GM18502 (cell line): Measurements from ENCODE around the gene ZNF438.
"Not testable (repeated sequence)": the region's sequence is repeated elsewhere in the genome, so short reads cannot be mapped to it uniquely, and the experiment has no call there.

Source experiments
- ATAC-seq: cut with Tn5 transposase; IDR thresholded peaks from one replicate; pipeline ENCODE4 v1.9.1; 2021; ENCODE audit warnings: mild to moderate bottlenecking; ENCODE audit not compliant: unreplicated experiment, poor library complexity

ZNF438 gene

DNA sequence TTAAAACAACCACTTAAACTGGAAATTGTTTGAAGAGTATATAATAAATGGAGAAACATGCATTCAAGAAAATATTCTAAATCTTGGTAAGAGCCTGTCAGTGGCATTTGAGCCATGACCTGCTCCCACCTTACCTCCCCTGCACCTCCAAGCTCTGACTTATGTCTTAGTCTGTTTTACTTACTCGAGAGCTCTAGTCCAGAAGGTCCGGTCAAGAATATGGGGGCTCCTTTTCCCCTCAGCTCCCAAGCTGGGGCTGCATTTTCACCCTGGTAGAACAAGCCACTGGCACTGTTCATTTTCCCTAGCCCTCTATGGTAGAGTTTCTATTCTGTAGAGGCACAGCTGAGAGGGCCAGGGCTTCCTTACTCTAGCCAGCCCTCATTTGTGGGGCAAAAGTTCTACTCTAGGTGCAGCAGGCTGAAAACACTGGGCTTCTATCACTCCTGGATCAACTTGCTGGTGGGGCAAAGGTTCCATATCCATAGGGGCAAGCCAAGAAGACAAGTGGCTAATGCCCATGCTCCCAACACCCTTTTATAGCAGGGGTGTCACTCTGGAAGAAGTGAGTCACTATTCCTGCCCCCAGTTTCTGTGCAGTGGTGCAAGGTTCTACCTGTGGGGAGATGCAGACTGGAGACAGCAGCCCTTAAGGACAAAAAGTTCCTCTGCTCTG lies 40.6 kb downstream of the ZNF438 start:
- no peak for ATAC-seq

DNA sequence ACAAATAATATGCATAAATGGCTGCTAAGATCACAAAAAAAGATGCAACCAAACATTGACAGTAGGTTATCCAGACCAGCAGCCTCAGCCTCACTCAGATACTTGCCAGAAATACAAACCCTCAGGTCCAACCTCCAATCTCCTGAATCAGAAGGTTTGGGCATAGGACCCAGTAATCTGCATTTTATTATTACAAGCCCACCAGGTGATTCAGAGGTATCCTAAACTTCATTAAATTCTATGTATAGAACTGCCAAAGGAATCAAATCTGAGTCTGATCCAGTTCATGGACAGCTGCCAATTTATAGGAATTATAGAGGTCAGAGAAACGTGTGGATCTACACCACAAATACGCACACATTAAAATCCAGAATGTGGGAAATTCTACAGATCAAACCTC lies 41.3 kb downstream of the ZNF438 start:
- no peak for ATAC-seq

DNA sequence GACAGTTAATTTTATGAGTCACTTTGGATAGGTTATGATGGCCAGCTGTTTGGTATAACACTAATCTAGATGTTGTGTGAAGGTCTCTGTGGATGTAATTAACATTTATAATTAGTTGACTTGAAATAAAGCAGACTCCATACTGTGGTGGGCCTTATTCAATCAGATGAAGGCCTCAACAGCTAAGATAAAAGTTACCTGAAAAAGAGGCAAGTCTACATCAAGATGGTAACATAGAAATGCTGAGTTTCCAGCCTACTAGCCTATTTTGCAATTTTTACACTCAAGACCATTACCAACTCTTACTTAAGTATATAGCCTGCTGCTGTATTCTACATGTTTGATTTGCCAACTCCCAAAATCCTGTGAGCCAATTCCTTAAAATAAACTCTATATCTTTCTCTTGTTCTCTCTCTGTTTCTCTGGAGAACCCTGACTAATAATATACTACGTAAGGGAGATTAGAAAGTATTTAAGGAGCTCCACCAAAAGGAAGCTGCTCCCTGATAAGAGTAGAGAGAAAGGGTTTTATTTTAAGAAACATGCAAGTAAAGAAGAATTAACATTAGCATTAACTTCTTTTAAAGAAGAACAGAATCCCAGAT lies 42.7 kb downstream of the ZNF438 start:
- ATAC-seq = no peak

DNA sequence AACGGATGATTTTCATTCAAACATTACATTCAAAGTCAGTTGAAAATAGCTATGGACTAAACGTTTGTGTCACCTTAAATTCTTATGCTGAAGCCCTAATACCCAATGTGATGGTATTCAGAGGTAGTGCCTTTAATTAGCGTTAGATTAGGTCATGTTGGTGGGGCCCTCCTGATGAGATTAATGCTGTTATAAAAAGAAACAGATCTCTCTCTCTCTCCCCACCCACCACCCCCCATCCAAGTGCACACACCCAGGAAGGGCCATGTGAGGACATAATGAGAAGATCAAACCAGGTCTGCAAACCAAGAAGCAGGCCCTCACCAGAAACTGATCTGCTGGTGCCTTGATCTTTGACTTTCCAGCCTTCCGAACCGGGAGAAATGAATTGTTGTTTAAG lies 44.2 kb downstream of the ZNF438 start:
- no peak for ATAC-seq

DNA sequence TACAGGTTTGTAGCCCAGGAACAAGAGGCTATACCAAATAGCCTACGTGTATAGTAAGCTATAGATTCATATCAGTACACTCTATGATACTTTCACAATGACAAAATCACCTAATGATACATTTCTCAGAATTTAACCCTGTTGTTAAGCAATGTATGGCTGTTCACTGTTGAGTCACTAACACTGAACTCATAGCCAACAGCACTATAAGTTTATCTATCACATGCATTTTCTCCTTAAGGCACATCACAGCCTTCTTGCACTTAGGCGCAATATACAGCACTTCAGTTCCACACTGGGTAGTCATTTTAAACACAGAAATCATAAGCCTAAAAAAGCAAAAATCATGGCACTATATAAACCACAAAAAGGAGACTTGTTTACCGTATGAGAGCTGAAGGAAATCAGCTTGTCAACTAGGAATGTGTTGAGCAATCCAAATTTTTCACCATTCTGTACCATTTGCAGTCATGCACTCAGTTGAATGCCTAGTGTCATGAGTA lies 45.6 kb downstream of the ZNF438 start:
- no peak for ATAC-seq

DNA sequence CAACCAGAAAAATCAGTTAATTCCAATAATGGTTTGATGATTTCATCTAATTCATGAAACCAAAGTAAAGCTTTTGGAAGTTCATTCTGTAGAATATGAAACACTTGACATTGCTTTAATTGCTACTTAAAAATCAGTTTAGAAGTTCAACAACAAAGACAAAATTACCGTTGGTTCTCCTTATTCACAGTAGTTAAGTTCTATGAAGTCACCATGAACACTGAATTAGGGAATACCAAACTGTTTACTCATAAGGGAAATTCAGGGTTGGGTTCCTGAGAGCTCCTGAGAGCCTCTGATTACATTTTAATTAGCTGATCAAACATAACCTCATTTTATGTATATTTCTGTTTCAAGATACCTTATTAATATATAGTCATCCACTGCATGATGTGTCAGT lies 46.2 kb downstream of the ZNF438 start:
- no peak for ATAC-seq

DNA sequence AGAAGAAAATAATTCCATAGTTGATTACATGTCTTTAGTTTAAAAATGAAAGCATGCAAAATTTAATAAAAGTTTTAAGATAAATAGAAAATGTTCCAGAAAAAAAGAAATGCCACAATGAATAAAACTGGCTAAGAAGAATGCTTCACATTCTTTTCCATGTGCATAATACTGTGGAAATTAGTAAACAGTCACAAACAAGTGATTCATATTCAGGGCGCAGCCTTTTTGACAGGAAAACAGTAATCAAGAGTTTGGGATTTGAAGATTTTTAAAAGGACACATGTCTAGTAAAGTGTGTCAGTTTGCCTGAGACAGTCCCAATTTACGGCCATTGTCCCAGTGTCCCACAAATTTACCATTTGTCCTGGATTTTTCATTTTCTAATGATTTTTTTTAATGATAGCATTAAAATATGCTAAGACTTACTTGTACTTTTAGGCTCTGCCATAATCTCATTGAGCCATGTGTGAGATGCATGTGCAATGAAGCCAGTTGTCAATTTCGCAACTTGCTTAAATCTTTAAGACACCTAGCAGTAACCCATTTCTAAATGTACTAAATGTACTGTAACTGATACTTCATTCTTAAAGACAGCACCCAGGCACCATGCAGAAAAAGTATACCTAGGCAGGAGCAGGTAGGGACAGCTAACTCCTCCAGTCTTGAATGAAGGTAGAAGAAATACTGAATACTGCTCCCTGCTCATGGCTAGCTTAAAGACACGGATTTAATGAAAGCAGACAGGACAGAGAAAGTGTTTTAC lies 46.9 kb downstream of the ZNF438 start:
- no peak for ATAC-seq

DNA sequence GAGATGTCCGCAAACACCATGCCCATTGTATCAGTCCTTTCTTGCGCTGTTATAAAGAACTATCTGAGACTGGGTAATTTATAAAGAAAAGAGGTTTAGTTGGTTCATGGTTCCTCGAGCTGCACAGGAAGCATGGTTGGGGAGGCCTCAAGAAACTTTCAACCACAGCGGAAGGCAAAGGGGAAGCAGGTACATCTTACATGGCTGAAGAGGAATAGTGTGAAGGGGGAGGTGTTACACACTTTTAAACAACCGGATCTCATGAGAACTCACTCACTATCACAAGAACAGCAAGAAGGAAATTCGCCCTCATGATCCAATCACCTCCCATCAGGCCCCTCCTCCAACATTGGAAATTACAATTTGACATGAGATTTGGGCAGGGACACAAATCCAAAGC lies 48.5 kb downstream of the ZNF438 start:
- not testable (repeated sequence) for ATAC-seq

DNA sequence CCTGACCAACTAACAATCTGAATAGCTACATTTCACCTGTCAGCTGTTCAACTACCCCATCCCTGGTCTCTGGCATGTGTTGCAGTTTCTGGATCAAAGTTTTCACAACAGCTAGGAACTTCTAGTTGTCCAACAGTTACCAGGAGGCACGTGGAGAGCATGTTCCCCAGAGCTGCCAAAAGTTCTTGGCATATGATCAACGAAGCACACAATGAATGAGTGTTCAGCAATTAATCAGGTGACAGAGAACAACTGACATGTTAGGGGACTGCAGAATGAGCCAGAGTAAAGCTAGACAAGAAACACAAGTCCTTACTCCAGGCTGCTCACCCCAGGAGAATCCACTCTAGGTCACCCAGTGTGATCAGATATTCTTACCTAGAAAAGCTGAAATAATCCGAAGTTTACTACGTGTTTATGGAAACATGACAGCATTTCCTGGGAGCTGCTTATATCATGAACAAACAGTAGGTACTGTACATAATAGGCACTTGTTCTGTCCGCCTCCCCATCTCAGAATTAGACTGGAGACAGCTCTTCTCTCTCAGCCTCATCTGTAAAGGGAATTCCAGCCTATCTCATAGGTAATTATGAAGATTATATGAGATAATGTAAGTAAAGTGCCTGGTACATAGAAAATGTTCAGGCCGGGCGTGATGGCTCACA lies 50.6 kb downstream of the ZNF438 start:
- no peak for ATAC-seq

DNA sequence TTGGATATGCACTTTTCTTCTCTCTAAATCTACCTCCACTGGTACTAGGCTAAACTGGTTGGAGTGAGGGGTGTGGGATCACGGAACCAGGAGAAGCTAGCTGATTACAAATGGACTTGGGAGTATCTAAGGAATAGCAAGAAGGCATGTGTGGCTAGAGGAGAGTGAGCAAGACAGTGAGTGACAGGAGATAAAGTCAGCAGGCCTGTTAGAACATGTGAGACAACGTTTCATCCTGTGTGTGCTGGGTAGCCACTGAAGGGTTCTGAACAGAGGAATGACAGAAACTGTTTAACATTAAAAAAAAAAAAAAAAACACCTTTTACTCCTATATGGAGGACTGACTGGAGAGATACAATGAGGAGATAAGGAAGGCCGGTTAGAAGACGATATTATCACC lies 51.7 kb downstream of the ZNF438 start:
- no peak for ATAC-seq

DNA sequence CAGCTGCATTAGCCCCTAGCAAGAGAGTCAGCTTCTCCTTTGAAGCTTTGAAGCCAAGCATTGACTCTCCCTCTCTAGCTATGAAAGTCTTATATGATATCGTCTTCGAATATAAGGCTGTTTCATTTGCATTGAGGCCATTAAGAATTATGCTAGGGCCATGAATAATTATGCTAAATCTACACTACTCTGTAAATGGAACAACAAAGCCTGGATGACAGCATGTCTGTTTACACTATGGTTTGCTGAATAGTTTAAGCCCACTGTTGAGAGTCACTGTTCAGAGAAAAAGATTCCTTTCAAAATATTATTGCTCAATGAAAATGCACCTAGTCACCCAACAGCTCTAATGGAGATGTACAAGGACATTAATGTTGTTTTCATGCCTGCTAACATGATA lies 52.8 kb downstream of the ZNF438 start:
- no peak for ATAC-seq

DNA sequence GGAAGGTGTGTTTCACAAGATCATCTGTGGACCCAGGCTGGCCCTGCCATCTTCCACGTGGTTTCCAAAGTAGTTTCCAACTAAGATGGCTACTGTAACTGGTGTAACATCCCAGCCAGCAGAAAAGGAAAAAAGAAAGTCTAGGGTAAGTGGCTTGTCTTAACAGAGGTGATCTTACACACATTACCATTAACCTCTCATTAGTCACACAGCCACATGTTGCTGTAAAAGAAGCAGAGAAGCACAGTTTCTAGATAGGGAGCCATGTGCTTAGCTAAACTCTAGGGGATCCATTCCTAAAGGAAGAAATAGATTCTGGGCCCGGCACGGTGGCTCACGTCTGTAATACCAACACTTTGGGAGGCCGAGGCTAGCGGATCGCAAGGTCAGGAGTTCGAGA lies 54.3 kb downstream of the ZNF438 start:
- ATAC-seq = no peak

DNA sequence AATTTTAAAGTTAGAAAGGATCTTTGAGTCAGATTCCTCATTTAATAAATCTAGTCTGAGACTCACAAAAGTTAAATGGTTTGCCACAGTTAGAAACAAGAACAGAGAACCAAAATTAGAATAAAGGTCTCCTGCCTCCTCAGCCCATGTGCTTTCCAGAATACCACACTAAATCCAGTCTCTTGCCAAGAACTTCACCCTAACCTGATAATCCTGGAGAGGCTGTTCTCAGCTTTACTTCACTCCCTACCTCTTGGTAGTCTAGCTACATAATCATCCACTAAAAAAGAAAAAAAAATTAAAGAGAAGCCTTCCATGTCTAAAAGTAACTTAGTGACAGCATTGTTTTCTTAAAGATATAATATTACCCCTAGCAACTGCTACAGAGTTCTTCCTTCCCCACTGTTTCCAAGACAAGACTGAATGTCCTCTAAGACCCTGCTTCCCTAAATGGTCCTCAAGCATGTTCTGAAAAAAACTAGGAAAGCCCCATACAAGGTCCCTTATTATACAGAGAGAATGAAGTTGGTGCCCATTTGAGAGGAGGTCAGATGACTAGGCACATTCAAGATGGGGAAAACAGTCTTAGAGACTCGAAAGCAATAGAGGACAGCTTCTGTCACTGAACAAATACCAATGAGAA lies 56.8 kb downstream of the ZNF438 start:
- no peak for ATAC-seq

DNA sequence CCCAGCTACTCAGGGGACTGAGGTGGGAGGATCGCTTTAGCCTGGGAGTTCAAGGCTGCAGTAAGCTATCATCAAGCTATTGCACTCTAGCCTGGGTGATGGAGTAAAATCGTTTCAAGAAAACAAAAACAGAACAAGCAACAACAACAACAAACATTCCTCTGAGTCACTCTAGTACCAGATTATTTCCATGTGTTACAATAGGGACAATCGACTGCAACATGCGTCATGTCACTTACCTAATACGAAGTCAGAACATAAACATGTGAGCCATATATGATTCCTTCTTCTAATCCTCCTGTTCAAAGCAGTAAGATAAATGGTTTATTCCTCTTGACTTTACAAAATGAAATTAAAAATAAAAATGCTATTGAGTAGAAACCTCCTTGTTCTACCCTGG lies 57.3 kb downstream of the ZNF438 start:
- ATAC-seq = no peak

DNA sequence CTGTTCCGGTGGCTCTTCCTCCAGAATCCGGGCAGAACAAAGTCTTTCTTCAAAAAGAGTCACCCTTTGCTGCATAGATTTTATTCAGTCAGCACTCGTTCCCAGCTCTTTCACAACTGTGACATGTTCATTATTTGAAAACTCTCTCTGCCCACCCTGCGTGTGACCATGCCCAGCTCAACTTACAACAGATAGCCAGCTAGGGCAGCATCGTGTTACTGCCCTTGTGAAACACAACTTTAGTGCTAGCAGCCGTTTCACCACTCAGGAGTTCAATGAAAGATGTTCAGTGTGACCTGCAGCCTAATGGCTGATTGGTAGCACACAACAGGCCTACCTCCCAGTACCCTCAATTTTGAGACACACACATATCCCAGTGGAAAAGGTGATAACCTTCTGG lies 57.9 kb downstream of the ZNF438 start:
- ATAC-seq = no peak

DNA sequence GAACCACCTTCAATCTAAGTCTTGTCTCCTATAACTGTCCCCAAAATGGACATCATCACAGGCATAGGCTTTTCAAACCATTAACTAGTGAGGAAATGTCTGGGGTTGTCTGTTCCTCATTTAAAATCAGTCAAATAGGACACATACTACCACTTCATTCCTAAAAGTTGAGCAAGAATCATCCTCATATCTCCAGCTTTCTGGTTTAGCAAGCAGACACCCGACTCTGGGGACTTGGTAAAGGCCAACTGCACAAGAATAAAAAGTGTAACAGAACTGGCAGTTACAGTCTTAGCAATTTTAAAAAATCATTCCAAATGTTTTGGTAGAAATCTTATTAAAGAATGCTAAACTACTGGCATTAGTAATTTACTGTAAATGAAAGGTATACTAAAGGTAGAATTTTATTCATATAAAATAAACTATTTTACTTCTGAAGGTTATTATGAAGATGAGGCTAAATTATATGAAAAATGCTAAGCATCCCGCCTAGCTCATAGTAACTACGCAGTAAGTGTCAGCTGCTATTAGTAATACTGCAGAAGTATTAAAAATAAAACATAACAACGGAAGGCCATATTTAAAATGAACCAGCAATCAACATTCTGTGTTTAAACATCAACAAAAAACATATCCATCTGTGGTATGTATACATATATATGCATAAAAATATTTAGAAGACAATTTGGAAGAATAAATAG lies 60.8 kb downstream of the ZNF438 start:
- ATAC-seq = no peak

DNA sequence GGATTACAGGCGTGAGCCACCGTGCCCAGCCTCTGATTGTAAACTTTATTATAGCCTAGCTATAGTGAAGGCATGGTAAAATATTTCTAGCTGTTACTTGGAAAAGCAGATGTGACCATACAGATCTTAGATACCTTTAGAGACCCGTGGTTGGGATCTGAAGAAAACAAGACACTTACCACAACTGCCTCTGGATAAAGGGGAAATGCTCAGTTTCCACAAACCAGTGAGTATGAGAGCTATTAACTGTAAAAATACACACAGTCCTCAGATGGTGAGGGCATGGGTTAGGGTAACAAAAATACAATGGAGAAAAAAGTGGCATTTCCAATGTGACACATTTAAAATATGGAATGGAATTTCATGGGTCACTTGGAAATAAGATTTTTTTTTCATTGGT lies 63.0 kb downstream of the ZNF438 start:
- no peak for ATAC-seq

DNA sequence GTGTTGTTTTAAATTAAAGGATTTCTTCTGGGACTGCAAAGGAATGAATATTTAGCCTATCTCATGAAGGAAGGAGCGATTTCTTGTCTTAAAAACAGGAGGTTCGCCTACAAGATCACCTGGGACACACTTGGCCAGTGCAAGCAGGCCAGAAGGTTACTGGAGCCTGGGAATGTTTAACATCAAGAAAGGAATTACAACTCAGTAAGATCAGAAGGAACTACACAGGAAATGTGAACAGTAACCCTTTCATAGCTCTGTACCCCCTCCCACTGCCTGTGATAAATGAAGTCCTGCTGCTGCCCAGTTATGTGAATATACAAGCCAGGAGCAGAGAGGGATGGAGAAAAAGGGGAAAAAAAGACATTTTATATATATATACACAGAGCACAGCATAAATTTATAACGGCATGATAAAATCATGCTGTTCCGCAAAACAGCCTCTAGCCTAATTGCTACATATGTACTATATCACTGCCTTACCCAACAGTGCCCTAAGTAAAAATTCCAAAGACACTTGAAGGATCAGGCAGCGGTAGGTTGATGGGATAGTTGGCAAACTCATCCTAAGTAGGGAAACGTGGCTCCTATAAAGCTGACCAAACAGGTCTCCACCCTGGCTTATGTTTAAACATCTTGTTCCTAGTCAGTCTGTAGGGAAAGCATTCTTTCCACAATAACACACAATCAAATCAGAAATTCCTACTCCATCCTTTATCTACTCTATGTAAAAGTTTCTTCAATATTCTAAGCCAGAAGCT lies 63.8 kb downstream of the ZNF438 start:
- ATAC-seq = no peak
